GM21367 (cell line): ENCODE data around the gene CTRB2.

Experiments used
- ATAC-seq: cut with Tn5 transposase; IDR thresholded peaks from one replicate; pipeline ENCODE4 v1.9.1; 2021; ENCODE audit not compliant: unreplicated experiment

Gene CTRB2

GRCh38 chr16:75206749-75207451, at the start of gene CTRB2:
Gene CTRB2, minus strand, starts transcription at chr16:75207161. Its CDS starts 20 bp downstream, at chr16:75207141.
- no peak for ATAC-seq

GRCh38 chr16:75256059-75256571, 49.2 kb upstream of the CTRB2 start:
- no peak for ATAC-seq

- ATAC-seq, result no peak
Observed at GRCh38 chr16:75254359-75254837, 47.4 kb upstream of the CTRB2 start.

- ATAC-seq, result no peak
Observed at GRCh38 chr16:75252946-75253911, 46.3 kb upstream of the CTRB2 start.

GRCh38 chr16:75252049-75252864, 45.3 kb upstream of the CTRB2 start:
- ATAC-seq, result no peak

- peak; percentile 73 for ATAC-seq
Observed at GRCh38 chr16:75251280-75252048, 44.5 kb upstream of the CTRB2 start, which contains the start of gene BCAR1. Gene BCAR1, minus strand, starts transcription at chr16:75251624. Its CDS starts 142 bp downstream, at chr16:75251482.

GRCh38 chr16:75250809-75251279, 43.9 kb upstream of the CTRB2 start:
- peak; percentile 13 for ATAC-seq

GRCh38 chr16:75250089-75250808, 43.3 kb upstream of the CTRB2 start:
- no peak for ATAC-seq

- no peak for ATAC-seq
Observed at GRCh38 chr16:75249441-75249840, 42.5 kb upstream of the CTRB2 start.

- no peak for ATAC-seq
Observed at GRCh38 chr16:75248536-75249380, 41.8 kb upstream of the CTRB2 start.

- no peak for ATAC-seq
Observed at GRCh38 chr16:75248142-75248535, 41.2 kb upstream of the CTRB2 start.

- no peak for ATAC-seq
Observed at GRCh38 chr16:75247249-75247648, 40.3 kb upstream of the CTRB2 start.

- ATAC-seq, result no peak
Observed at GRCh38 chr16:75246504-75247205, 39.7 kb upstream of the CTRB2 start.

- ATAC-seq, result no peak
Observed at GRCh38 chr16:75244844-75245758, 38.1 kb upstream of the CTRB2 start.

- ATAC-seq, result no peak
Observed at GRCh38 chr16:75244225-75244809, 37.4 kb upstream of the CTRB2 start.

- ATAC-seq, result no peak
Observed at GRCh38 chr16:75243667-75244224, 36.8 kb upstream of the CTRB2 start.
